GM23338 (cell line): ENCODE measurements around the gene PEX12. TPM values are rescaled to one million over a fixed set of nuclear protein-coding genes. Genes with fewer than 3 reads are reported as not detected.

Experiments
- ATAC-seq: fragments of 200-7000 bp; cut with Tn5 transposase; 3 replicates; pipeline ENCODE4 v1.9.1; 2020
- DNase-seq: peaks from one replicate; pipeline ENCODE4 v3.0.0-alpha.2; 2015; ENCODE audit warnings: low spot score
- H2AFZ ChIP-seq: fragments of 200-600 bp; sonication (generic); 2 replicates; pipeline ENCODE4 v1.8.0; 2016; ENCODE audit warnings: antibody characterized with exemption, mild to moderate bottlenecking, moderate library complexity
- H3F3A ChIP-seq: fragments of 200-600 bp; sonication (generic); replicated peaks from 2 replicates; pipeline ENCODE4 v1.8.0; 2017; ENCODE audit warnings: antibody characterized with exemption, mixed run types, low read depth
- H3K27ac ChIP-seq: fragments of 200-600 bp; sonication (generic); 2 replicates; pipeline ENCODE4 v1.6.1; 2016; ENCODE audit warnings: low read depth
- H3K27me3 ChIP-seq: fragments of 200-600 bp; sonication (generic); 2 replicates; pipeline ENCODE4 v1.8.0; 2016; ENCODE audit warnings: mild to moderate bottlenecking, mixed run types, moderate library complexity; ENCODE audit not compliant: insufficient read depth
- H3K36me3 ChIP-seq: fragments of 200-600 bp; sonication (generic); 2 replicates; pipeline ENCODE4 v1.8.0; 2016; ENCODE audit warnings: mild to moderate bottlenecking; ENCODE audit not compliant: insufficient read depth
- H3K4me1 ChIP-seq: fragments of 200-600 bp; sonication (generic); 2 replicates; pipeline ENCODE4 v1.8.0; 2016; ENCODE audit warnings: mild to moderate bottlenecking, moderate library complexity; ENCODE audit not compliant: insufficient read depth
- H3K4me2 ChIP-seq: fragments of 200-600 bp; sonication (generic); 2 replicates; pipeline ENCODE4 v1.7.1; 2017; ENCODE audit warnings: mixed run types
- H3K4me3 ChIP-seq: fragments of 200-600 bp; sonication (generic); 2 replicates; pipeline ENCODE4 v1.6.1; 2016; ENCODE audit warnings: mixed run types
- H3K79me2 ChIP-seq: fragments of 200-600 bp; sonication (generic); replicated peaks from 2 replicates; pipeline ENCODE4 v1.8.0; 2017; ENCODE audit warnings: mild to moderate bottlenecking; ENCODE audit not compliant: insufficient read depth
- H3K9me2 ChIP-seq: fragments of 200-600 bp; sonication (generic); 2 replicates; pipeline ENCODE4 v1.8.0; 2017; ENCODE audit not compliant: insufficient read depth
- H4K20me1 ChIP-seq: fragments of 200-600 bp; sonication (generic); replicated peaks from 2 replicates; pipeline ENCODE4 v1.8.0; 2017; ENCODE audit warnings: mild to moderate bottlenecking; ENCODE audit not compliant: insufficient read depth
- H3K27ac Mint-ChIP-seq: 2 replicates; pipeline ENCODE4 v1.8.0; 2020; ENCODE audit warnings: inconsistent platforms, mild to moderate bottlenecking, moderate library complexity, mixed read lengths
- H3K27me3 Mint-ChIP-seq: 3 replicates; pipeline ENCODE4 v1.8.0; 2022; ENCODE audit warnings: low read depth, mild to moderate bottlenecking, moderate library complexity, mixed read lengths, inconsistent platforms; ENCODE audit not compliant: insufficient read depth, poor library complexity
- H3K36me3 Mint-ChIP-seq: 3 replicates; pipeline ENCODE4 v1.8.0; 2021; ENCODE audit warnings: low read depth, mild to moderate bottlenecking, inconsistent platforms, moderate library complexity, mixed read lengths
- H3K4me1 Mint-ChIP-seq: 3 replicates; pipeline ENCODE4 v1.8.0; 2020; ENCODE audit warnings: mild to moderate bottlenecking, inconsistent platforms, mixed read lengths
- H3K4me3 Mint-ChIP-seq: 3 replicates; pipeline ENCODE4 v1.8.0; 2021; ENCODE audit warnings: moderate library complexity, mild to moderate bottlenecking, inconsistent platforms, mixed read lengths
- H3K9me3 Mint-ChIP-seq: 3 replicates; pipeline ENCODE4 v1.8.0; 2020; ENCODE audit warnings: moderate library complexity, mild to moderate bottlenecking, inconsistent platforms, mixed read lengths
- CREB1 ChIP-seq: fragments of 250-450 bp; sonication (Bioruptor Pico); IDR thresholded peaks from 2 replicates; pipeline ENCODE4 v1.5.0; 2020; ENCODE audit warnings: low read depth, mild to moderate bottlenecking, moderate library complexity
- EZH2phosphoT487 ChIP-seq: fragments of 200-600 bp; sonication (generic); IDR thresholded peaks from one replicate; pipeline ENCODE4 v1.8.1; 2018; ENCODE audit warnings: antibody characterized with exemption; ENCODE audit not compliant: unreplicated experiment
- JUNB ChIP-seq: IDR thresholded peaks from one replicate; pipeline ENCODE4 v1.6.1; 2016; ENCODE audit warnings: antibody characterized with exemption; ENCODE audit not compliant: unreplicated experiment
- POLR2AphosphoS5 ChIP-seq: IDR thresholded peaks from 2 replicates; pipeline ENCODE4 v1.6.1; 2016; ENCODE audit warnings: antibody characterized with exemption, low read depth
- polyA plus RNA-seq: library from polyadenylated mRNA; unstranded; fragments of >200 nt; fragmentation: Nextera tagmentation; extraction: Ambion mirVana; gene quantifications from 2 replicates; pipeline ENCODE4 v1.2.1, GENCODE V29; 2016
- total RNA-seq: library from RNA; depleted of rRNA; stranded (reverse); fragments of >200 nt; shearing (Covaris generic); gene quantifications from 2 replicates; pipeline ENCODE4 v1.2.3, GENCODE V29; 2014
- TF ChIP-seq, protein P1 (sequence below): fragments of 250-450 bp; sonication (Bioruptor Pico); IDR thresholded peaks from 2 replicates; pipeline ENCODE4 v1.5.0; 2020; ENCODE audit warnings: mild to moderate bottlenecking, moderate library complexity
- TF ChIP-seq, protein P2 (sequence below): IDR thresholded peaks from one replicate; pipeline ENCODE4 v1.6.1; 2018; ENCODE audit warnings: antibody characterized with exemption; ENCODE audit not compliant: unreplicated experiment

PEX12 gene
- total and polyA plus RNA-seq, 2 experiments from 2014 or later = 1.5 to 1.9 TPM

DNA sequence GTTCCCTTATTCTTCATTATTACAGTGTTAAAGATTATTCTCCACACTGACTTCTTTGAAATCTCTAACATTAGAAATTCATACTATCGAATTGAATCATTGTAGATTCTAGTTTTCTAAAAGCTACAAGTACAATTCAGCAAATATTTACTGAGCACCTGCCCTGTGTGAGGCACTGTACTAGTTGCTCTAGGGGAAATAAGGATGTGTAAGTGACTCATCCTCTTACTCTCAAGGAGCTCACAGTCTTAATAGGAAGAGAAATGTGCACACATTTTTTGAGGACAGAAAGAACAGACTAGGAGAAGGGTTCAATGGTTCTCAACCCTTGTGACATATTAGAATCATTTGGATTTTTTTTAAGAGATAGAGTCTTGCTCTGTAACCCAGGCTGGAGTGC lies 33.2 kb downstream of the PEX12 start:
- TF ChIP-seq CREB1 (CRISPR knock-in tag) (no peak), EZH2phosphoT487 (no peak), JUNB (no peak), POLR2AphosphoS5 (no peak)
- TF ChIP-seq, protein P1, sequence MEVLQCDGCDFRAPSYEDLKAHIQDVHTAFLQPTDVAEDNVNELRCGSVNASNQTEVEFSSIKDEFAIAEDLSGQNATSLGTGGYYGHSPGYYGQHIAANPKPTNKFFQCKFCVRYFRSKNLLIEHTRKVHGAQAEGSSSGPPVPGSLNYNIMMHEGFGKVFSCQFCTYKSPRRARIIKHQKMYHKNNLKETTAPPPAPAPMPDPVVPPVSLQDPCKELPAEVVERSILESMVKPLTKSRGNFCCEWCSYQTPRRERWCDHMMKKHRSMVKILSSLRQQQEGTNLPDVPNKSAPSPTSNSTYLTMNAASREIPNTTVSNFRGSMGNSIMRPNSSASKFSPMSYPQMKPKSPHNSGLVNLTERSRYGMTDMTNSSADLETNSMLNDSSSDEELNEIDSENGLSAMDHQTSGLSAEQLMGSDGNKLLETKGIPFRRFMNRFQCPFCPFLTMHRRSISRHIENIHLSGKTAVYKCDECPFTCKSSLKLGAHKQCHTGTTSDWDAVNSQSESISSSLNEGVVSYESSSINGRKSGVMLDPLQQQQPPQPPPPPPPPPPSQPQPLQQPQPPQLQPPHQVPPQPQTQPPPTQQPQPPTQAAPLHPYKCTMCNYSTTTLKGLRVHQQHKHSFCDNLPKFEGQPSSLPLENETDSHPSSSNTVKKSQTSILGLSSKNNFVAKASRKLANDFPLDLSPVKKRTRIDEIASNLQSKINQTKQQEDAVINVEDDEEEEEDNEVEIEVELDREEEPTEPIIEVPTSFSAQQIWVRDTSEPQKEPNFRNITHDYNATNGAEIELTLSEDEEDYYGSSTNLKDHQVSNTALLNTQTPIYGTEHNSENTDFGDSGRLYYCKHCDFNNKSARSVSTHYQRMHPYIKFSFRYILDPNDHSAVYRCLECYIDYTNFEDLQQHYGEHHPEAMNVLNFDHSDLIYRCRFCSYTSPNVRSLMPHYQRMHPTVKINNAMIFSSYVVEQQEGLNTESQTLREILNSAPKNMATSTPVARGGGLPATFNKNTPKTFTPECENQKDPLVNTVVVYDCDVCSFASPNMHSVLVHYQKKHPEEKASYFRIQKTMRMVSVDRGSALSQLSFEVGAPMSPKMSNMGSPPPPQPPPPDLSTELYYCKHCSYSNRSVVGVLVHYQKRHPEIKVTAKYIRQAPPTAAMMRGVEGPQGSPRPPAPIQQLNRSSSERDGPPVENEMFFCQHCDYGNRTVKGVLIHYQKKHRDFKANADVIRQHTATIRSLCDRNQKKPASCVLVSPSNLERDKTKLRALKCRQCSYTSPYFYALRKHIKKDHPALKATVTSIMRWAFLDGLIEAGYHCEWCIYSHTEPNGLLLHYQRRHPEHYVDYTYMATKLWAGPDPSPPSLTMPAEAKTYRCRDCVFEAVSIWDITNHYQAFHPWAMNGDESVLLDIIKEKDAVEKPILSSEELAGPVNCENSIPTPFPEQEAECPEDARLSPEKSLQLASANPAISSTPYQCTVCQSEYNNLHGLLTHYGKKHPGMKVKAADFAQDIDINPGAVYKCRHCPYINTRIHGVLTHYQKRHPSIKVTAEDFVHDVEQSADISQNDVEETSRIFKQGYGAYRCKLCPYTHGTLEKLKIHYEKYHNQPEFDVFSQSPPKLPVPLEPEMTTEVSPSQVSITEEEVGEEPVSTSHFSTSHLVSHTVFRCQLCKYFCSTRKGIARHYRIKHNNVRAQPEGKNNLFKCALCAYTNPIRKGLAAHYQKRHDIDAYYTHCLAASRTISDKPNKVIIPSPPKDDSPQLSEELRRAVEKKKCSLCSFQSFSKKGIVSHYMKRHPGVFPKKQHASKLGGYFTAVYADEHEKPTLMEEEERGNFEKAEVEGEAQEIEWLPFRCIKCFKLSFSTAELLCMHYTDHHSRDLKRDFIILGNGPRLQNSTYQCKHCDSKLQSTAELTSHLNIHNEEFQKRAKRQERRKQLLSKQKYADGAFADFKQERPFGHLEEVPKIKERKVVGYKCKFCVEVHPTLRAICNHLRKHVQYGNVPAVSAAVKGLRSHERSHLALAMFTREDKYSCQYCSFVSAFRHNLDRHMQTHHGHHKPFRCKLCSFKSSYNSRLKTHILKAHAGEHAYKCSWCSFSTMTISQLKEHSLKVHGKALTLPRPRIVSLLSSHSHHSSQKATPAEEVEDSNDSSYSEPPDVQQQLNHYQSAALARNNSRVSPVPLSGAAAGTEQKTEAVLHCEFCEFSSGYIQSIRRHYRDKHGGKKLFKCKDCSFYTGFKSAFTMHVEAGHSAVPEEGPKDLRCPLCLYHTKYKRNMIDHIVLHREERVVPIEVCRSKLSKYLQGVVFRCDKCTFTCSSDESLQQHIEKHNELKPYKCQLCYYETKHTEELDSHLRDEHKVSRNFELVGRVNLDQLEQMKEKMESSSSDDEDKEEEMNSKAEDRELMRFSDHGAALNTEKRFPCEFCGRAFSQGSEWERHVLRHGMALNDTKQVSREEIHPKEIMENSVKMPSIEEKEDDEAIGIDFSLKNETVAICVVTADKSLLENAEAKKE (CRISPR knock-in tag) = no peak
- TF ChIP-seq, protein P2, sequence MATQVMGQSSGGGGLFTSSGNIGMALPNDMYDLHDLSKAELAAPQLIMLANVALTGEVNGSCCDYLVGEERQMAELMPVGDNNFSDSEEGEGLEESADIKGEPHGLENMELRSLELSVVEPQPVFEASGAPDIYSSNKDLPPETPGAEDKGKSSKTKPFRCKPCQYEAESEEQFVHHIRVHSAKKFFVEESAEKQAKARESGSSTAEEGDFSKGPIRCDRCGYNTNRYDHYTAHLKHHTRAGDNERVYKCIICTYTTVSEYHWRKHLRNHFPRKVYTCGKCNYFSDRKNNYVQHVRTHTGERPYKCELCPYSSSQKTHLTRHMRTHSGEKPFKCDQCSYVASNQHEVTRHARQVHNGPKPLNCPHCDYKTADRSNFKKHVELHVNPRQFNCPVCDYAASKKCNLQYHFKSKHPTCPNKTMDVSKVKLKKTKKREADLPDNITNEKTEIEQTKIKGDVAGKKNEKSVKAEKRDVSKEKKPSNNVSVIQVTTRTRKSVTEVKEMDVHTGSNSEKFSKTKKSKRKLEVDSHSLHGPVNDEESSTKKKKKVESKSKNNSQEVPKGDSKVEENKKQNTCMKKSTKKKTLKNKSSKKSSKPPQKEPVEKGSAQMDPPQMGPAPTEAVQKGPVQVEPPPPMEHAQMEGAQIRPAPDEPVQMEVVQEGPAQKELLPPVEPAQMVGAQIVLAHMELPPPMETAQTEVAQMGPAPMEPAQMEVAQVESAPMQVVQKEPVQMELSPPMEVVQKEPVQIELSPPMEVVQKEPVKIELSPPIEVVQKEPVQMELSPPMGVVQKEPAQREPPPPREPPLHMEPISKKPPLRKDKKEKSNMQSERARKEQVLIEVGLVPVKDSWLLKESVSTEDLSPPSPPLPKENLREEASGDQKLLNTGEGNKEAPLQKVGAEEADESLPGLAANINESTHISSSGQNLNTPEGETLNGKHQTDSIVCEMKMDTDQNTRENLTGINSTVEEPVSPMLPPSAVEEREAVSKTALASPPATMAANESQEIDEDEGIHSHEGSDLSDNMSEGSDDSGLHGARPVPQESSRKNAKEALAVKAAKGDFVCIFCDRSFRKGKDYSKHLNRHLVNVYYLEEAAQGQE = no peak
- no peak for DNase-seq
- no peak overlapping the region for H3K27ac Mint-ChIP-seq
- Histone ChIP-seq H3K79me2 (no peaks in the 10 kb centered on the region), H3K4me1 (no peaks in the 10 kb centered on the region), H3K27me3 (peaks cover 13% of the 10 kb centered on the region; the same call in 1 of the 2 replicates), H3K36me3 (no peaks in the 10 kb centered on the region), H3K9me2 (no peaks in the 10 kb centered on the region), H2AFZ (no peak overlapping the region), H3K27ac (no peak overlapping the region), H3K4me2 (no peak overlapping the region), H3F3A (no peaks in the 10 kb centered on the region), H4K20me1 (no peaks in the 10 kb centered on the region), H3K4me3 (no peak overlapping the region)
- H3K27me3 Mint-ChIP-seq = no peaks in the 10 kb centered on the region
- H3K9me3 Mint-ChIP-seq = no peaks in the 10 kb centered on the region
- ATAC-seq = no peak
- no peaks in the 10 kb centered on the region for H3K36me3 Mint-ChIP-seq
- H3K4me1 Mint-ChIP-seq = no peaks in the 10 kb centered on the region
- no peak overlapping the region for H3K4me3 Mint-ChIP-seq
